Body of pancreas (tissue), 4 donors: Measurements from ENCODE around the gene CCSER2. TPM values are rescaled to one million over a fixed set of nuclear protein-coding genes. Genes with fewer than 3 reads are reported as not detected.
"Not testable (repeated sequence)": the region's sequence is repeated elsewhere in the genome, so short reads cannot be mapped to it uniquely, and the experiment has no call there.

Source experiments
- ATAC-seq: fragments of 150-250 bp; one replicate; pipeline ENCODE4 v1.9.1; 2016
- DNase-seq, 4 donors: peaks; one replicate each; pipeline ENCODE4 v3.0.0-alpha.2; 2019
- H3K27ac ChIP-seq, 4 donors: fragments of 200-600 bp; sonication (generic); 1 replicate in 3 of 4; 2 replicates in 1 of 4; pipeline versions ENCODE4 v1.5.1 to v1.6.1; 2016 to 2019; ENCODE audit warnings: mild to moderate bottlenecking in 1 of 4, mixed read lengths in 1 of 4, moderate library complexity in 1 of 4
- H3K27me3 ChIP-seq, 2 donors: fragments of 200-600 bp; sonication (generic); one replicate each; pipeline ENCODE4 v1.6.0; 2016; ENCODE audit warnings: mild to moderate bottlenecking in 1 of 2
- H3K36me3 ChIP-seq, 2 donors: fragments of 200-600 bp; sonication (generic); replicated peaks in 1 of 2; 2 replicates each; pipeline ENCODE4 v1.5.1; 2016; ENCODE audit warnings: low read depth in 2 of 2; ENCODE audit not compliant: insufficient read depth in 1 of 2
- H3K4me1 ChIP-seq: fragments of 200-600 bp; sonication (generic); one replicate; pipeline ENCODE4 v1.6.0; 2016
- H3K4me3 ChIP-seq, 2 donors: fragments of 200-600 bp; sonication (generic); 1 replicate in 1 of 2; 2 replicates in 1 of 2; pipeline ENCODE4 v1.5.1; 2016 to 2019
- H3K9me3 ChIP-seq, 3 donors: fragments of 200-600 bp; sonication (generic); 1 replicate in 2 of 3; 2 replicates in 1 of 3; pipeline ENCODE4 v1.5.1; 2016
- POLR2A ChIP-seq, 3 donors: fragments of 450-650 bp; IDR thresholded peaks; one replicate each; pipeline ENCODE4 v1.6.1; 2016; ENCODE audit warnings: antibody characterized with exemption in 3 of 3, mild to moderate bottlenecking in 2 of 3
- WGBS, 2 donors: methylation state at CpG; one replicate each; pipeline ENCODE4 v1.1.5; 2017; 5-methylcytosine and 5-hydroxymethylcytosine counted together
- intact Hi-C: fragments of 100-400 bp; cut with DNase I; formaldehyde crosslinking; loops from one replicate; pipeline ENCODE4 v1.15.1; 2023
- total RNA-seq, 2 donors: library from RNA; depleted of rRNA; stranded (reverse); fragments of >200 nt; gene quantifications; one replicate each; pipeline ENCODE4 v1.1.0, GENCODE V29; 2016
- TF ChIP-seq, protein P1 (sequence below), 7 experiments: fragments of 450-650 bp in 4 of 7; fragments of 200-600 bp in 3 of 7; sonication (generic) in 3 of 7; IDR thresholded peaks; one replicate each; pipeline ENCODE4 v1.5.1; 2016 to 2019; ENCODE audit warnings: antibody characterized with exemption in 7 of 7

Gene CCSER2, protein sequence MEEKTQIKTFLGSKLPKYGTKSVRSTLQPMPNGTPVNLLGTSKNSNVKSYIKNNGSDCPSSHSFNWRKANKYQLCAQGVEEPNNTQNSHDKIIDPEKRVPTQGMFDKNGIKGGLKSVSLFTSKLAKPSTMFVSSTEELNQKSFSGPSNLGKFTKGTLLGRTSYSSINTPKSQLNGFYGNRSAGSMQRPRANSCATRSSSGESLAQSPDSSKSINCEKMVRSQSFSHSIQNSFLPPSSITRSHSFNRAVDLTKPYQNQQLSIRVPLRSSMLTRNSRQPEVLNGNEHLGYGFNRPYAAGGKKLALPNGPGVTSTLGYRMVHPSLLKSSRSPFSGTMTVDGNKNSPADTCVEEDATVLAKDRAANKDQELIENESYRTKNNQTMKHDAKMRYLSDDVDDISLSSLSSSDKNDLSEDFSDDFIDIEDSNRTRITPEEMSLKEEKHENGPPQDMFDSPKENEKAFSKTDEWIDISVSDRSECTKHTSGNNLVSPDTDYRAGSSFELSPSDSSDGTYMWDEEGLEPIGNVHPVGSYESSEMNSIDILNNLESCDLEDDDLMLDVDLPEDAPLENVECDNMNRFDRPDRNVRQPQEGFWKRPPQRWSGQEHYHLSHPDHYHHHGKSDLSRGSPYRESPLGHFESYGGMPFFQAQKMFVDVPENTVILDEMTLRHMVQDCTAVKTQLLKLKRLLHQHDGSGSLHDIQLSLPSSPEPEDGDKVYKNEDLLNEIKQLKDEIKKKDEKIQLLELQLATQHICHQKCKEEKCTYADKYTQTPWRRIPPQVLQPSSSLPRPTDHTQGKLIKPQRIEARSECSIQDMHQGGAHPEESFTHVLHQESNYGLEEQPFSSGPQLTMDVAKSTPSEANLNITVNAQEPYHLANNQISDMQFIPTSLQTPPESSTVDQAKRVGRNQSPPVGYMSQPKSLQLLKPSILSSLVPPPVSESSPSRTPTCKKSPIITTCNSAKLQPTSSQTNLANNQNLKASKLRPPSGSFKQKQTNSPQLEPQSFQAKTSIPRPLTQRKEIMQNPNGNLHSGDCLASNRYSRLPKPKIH
- 10 to 100 TPM; 14.5 to 20.0 TPM for total RNA-seq

DNA sequence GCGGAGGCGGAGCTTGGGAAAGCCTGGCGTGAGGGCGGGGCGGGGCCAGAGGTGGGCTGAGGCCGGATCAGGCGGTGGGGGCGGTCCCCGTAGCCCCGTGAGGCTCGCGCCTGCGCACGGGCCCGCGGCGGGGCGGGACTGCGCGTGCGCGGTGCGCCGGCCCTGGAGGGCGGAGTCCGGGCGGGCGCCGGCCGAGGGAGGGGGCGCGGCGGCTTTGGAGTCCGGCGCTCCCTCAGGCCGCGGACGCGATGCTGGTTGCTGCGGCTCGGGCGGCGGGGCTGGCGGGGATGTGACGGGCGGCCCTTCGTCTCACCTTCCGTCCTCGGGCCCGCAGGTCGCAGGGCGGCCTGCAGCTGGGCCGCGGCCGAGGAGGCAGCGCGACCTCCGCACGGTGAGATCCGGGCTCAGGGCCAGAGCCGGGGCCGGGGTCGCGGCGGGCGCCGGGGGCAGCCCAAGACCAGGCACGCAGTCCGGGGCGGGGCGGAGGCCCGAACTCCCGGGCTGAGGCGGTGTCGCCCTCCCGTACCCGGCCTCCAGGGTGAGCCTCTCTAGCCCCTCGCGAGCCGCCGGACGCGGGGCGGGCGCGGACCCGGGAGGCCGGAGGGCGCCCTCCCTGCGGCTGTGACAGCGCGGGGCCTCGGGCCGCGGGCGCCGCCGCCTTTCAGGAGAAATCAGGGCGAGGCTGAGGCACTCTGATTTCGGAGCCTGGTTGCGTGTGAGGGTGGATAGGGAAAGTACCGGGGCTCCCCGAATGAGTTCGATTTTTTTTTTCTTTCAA lies at the start of gene CCSER2:
Gene CCSER2 (plus strand): TSS at position 172 of the 778 bp plus-strand sequence. CDS start 42,464 bp downstream, outside the sequence.
- DNase-seq, result peak; percentile 99 to 100 (median 100)
- 0 to 1% methylated on average over 5 to 103 of the region's 104 CpGs for WGBS, 2 donors
- H3K4me3 ChIP-seq, result peak within 1 kb of the TSS; percentile 57 to 87
- H3K27me3 ChIP-seq, result no peaks in the 10 kb centered on the region
- TF ChIP-seq POLR2A (IDR thresholded peaks at IDR 0.05), result peak; percentile 54 to 81 (median 71)
- TF ChIP-seq, protein P1, sequence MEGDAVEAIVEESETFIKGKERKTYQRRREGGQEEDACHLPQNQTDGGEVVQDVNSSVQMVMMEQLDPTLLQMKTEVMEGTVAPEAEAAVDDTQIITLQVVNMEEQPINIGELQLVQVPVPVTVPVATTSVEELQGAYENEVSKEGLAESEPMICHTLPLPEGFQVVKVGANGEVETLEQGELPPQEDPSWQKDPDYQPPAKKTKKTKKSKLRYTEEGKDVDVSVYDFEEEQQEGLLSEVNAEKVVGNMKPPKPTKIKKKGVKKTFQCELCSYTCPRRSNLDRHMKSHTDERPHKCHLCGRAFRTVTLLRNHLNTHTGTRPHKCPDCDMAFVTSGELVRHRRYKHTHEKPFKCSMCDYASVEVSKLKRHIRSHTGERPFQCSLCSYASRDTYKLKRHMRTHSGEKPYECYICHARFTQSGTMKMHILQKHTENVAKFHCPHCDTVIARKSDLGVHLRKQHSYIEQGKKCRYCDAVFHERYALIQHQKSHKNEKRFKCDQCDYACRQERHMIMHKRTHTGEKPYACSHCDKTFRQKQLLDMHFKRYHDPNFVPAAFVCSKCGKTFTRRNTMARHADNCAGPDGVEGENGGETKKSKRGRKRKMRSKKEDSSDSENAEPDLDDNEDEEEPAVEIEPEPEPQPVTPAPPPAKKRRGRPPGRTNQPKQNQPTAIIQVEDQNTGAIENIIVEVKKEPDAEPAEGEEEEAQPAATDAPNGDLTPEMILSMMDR (IDR thresholded peaks at IDR 0.05), result peak in 2 of 7 experiments; percentile 7 to 15
- H3K27ac ChIP-seq, result peak within 1 kb of the TSS; percentile 73 to 97 (median 93)
- peaks cover 22% of the 10 kb centered on the region for H3K4me1 ChIP-seq
- ATAC-seq, result peak; percentile 96
- no peaks in the 10 kb centered on the region for H3K9me3 ChIP-seq
- intact Hi-C loops, result no loop called here
- H3K36me3 ChIP-seq, result no peaks in the 10 kb centered on the region

DNA sequence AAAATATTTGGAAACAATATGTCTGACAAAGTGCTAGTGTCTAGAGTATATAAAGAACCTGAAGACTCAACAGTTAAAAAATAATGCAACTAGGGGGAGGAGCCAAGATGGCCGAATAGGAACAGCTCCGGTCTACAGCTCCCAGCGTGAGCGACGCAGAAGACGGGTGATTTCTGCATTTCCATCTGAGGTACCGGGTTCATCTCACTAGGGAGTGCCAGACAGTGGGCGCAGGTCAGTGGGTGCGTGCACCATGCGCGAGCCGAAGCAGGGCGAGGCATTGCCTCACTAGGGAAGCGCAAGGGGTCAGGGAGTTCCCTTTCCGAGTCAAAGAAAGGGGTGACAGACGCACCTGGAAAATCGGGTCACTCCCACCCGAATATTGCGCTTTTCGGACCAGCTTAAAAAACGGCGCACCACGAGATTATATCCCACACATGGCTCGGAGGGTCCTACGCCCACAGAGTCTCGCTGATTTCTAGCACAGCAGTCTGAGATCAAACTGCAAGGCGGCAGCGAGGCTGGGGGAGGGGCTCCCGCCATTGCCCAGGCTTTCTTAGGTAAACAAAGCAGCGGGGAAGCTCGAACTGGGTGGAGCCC lies 48.4 kb upstream of the CCSER2 start:
- H3K36me3 ChIP-seq, H3K27me3 ChIP-seq, H3K9me3 ChIP-seq, intact Hi-C loops, H3K27ac ChIP-seq, H3K4me3 ChIP-seq, ATAC-seq, H3K4me1 ChIP-seq, DNase-seq: not testable (repeated sequence)
- WGBS, 2 donors, result 59 to 79% methylated on average over 25 to 26 of the region's 31 CpGs

DNA sequence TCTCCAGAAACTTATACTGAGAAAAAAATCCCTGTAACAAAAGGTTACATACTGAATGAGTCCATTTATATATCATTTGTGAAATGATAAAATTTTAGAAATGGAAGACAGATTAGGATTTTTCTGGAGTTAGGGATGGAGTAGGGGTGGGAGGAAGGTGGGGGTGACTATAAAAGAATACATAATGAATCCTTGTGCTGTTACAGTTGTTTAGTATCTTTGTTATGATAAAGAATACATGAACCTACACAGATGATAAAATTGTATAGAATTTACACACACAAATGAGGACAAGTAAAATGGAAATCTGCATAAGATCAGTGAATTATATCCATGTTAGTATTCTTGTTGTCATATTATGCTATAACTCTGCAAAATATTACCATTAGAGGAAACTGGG lies 41.7 kb upstream of the CCSER2 start:
- Histone ChIP-seq H3K4me1 (peaks cover 6% of the 10 kb centered on the region), H3K9me3 (no peaks in the 10 kb centered on the region), H3K27ac (no peak overlapping the region), H3K4me3 (no peak overlapping the region), H3K27me3 (no peaks in the 10 kb centered on the region), H3K36me3 (no peaks in the 10 kb centered on the region)
- TF ChIP-seq POLR2A (IDR thresholded peaks at IDR 0.05), result no peak
- TF ChIP-seq, protein P1 (IDR thresholded peaks at IDR 0.05), result no peak
- intact Hi-C loops, result no loop called here
- no peak for ATAC-seq
- DNase-seq, result no peak

DNA sequence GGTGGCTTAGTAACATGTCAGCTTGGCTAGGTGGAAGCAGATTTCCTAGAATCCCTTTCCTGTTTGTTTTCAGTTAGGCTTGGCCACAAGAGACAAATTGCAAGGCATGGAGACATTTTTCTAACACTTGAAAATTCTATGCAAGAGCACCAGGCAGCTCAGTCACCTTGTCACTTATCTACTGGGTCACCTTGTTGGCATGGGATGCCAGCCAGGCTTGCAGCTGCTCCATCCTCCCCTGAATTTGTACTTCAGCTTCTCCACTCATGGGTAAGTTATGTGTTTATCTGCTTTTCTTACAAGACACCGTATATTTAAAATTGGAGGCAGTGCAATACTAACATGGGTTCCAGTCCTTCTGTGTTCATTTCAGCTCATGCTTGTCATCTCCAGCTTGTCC lies 40.2 kb upstream of the CCSER2 start:
- no peaks in the 10 kb centered on the region for H3K9me3 ChIP-seq
- peaks cover 6% of the 10 kb centered on the region for H3K4me1 ChIP-seq
- ATAC-seq, result peak; percentile 78
- WGBS, 2 donors, result 29 to 60% methylated on average over 1 of the region's 1 CpG
- DNase-seq, result peak; percentile 65 to 86 (median 74)
- H3K4me3 ChIP-seq, result no peak overlapping the region
- TF ChIP-seq, protein P1 (IDR thresholded peaks at IDR 0.05), result no peak
- no peak for TF ChIP-seq POLR2A (IDR thresholded peaks at IDR 0.05)
- no peak overlapping the region for H3K27ac ChIP-seq
- no peaks in the 10 kb centered on the region for H3K27me3 ChIP-seq
- no peaks in the 10 kb centered on the region for H3K36me3 ChIP-seq
- intact Hi-C loops, result no loop called here
